RCC 7860 (cell line): Measurements from ENCODE around the gene SLITRK2.
A peak's percentile ranks its signal among the peaks of the same experiment; 100 is the strongest.

ENCODE experiments used
- DNase-seq: peaks from one replicate; pipeline ENCODE4 v3.0.0-alpha.2; 2015; ENCODE audit warnings: low spot score
- FAIRE-seq: peaks from 2 replicates; lab custom pipeline; 2012; peaks lifted over from hg19 to GRCh38; lab: Jason Lieb, UNC

The SLITRK2 gene, protein sequence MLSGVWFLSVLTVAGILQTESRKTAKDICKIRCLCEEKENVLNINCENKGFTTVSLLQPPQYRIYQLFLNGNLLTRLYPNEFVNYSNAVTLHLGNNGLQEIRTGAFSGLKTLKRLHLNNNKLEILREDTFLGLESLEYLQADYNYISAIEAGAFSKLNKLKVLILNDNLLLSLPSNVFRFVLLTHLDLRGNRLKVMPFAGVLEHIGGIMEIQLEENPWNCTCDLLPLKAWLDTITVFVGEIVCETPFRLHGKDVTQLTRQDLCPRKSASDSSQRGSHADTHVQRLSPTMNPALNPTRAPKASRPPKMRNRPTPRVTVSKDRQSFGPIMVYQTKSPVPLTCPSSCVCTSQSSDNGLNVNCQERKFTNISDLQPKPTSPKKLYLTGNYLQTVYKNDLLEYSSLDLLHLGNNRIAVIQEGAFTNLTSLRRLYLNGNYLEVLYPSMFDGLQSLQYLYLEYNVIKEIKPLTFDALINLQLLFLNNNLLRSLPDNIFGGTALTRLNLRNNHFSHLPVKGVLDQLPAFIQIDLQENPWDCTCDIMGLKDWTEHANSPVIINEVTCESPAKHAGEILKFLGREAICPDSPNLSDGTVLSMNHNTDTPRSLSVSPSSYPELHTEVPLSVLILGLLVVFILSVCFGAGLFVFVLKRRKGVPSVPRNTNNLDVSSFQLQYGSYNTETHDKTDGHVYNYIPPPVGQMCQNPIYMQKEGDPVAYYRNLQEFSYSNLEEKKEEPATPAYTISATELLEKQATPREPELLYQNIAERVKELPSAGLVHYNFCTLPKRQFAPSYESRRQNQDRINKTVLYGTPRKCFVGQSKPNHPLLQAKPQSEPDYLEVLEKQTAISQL

GRCh38 chrX:145817331-145818185, at the start of gene SLITRK2:
Gene SLITRK2 (plus strand): TSS chrX:145817829. CDS start chrX:145822426, 4,597 bp downstream.
- peak; percentile 58 for FAIRE-seq
- peak; percentile 11 for DNase-seq

DNA sequence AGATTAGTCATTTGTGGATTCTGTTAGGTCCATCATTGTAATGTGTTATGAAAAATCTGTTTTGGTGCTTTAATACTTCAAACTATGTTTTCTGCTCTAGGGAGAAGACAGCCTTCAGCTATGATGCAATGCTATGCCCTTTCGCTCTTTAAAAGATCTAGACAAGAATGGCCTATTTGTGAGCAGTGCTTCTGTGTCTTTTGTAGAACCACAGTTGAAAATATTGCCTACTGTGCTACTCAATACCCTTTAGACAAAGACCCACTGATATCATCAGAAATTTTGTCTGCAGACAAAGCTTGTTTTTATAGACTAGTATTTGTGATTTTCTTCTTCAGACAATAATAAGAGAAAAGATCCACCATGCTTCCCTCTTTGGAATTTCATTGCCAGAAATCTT, 44.6 kb upstream of the SLITRK2 start:
- FAIRE-seq, result no peak
- no peak for DNase-seq

- FAIRE-seq, result no peak
- no peak for DNase-seq
Observed at GRCh38 chrX:145792281-145792680, 25.3 kb upstream of the SLITRK2 start.

GRCh38 chrX:145803508-145803907, 14.1 kb upstream of the SLITRK2 start:
- DNase-seq (no peak), FAIRE-seq (no peak)

DNA sequence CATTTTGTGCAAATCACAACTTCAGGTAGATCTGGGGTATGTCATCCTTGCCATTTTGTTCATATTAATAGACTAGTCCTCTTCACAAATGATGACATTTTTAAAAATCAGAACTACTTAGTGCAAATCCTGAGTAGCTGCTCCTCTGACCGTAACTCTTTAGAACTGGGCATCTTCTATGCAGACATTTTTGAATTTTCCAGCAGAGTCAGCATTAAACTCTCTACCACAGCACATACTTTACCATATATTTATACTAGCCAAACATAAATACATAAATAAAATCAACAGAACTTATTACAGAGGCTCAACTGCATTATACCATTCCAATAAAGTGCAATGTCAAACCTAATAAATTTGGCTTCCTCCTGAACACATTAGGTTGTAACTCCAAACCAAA, 4.5 kb upstream of the SLITRK2 start:
- no peak for DNase-seq
- FAIRE-seq, result no peak

GRCh38 chrX:145816601-145817315, 871 bp upstream of the SLITRK2 start:
- no peak for FAIRE-seq

GRCh38 chrX:145818186-145819113, 821 bp downstream of the SLITRK2 start:
- DNase-seq (no peak), FAIRE-seq (no peak)

More at GRCh38 chrX:145816601-145817315, 871 bp upstream of the SLITRK2 start:
- DNase-seq, result no peak

GRCh38 chrX:145820825-145821224, 3.2 kb downstream of the SLITRK2 start:
- DNase-seq (no peak), FAIRE-seq (no peak)

DNA sequence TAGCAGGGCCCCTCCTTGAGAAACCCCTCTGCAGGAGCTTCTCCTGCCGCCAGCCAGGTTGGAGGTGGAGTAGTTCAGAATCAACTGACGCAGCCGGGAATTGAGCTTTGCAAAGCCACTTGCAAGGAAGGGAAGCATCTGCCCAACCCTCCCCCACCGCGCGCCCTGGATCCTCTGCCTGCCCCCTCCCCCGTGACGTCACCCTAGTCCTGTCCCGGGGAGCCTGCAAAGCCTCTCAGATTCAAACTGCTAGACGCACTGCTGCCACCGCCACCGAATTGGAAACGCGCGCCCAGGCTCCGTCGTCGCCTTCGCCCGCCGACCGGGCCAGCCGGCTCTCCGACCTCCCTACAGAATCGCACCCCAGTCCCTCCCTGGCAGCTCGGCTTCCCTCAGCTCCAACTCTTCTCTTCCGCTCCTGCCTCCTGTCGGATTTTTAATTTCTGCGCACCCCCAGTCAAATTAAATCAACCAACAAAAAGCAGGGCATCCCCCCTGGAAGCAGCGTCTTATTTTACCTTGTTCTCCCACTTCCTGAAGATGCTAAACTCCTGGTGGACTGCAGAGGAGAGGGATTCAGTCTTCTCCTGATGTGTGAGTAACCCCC, 3.8 kb downstream of the SLITRK2 start:
- DNase-seq, result no peak
- no peak for FAIRE-seq

DNA sequence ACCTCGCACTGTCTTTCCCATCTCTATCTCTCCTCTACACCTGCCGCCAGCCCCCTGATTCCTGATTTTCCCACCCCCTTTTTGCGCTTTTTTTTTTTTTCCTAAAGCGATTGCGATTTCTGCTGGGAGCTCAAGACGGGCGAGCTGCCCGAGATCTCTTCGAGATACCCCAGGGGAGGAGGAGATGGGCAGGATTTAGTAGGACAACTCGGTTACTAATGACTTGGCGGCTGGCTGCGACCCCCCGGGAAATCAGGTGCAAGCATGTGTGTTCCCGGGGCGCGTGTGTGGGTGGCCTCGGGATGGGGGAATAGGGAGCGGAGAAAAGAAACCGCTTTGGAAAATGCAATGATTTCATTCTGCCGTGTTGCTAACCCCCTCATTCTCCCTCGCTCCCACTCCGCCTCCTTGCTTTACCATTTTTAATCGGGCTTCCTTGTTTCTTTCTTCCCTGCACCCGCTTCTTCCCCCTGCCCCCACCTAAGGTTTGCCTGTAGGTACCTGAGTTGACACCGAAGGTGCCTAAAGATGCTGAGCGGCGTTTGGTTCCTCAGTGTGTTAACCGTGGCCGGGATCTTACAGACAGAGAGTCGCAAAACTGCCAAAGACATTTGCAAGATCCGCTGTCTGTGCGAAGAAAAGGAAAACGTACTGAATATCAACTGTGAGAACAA, 4.4 kb downstream of the SLITRK2 start:
- no peak for DNase-seq
- FAIRE-seq, result no peak

- FAIRE-seq, result no peak
Observed at GRCh38 chrX:145823132-145823531, 5.5 kb downstream of the SLITRK2 start.

GRCh38 chrX:145825896-145826295, 8.3 kb downstream of the SLITRK2 start:
- DNase-seq (peak; percentile 8), FAIRE-seq (peak; percentile 51)

More at GRCh38 chrX:145823132-145823531, 5.5 kb downstream of the SLITRK2 start:
- no peak for DNase-seq

DNA sequence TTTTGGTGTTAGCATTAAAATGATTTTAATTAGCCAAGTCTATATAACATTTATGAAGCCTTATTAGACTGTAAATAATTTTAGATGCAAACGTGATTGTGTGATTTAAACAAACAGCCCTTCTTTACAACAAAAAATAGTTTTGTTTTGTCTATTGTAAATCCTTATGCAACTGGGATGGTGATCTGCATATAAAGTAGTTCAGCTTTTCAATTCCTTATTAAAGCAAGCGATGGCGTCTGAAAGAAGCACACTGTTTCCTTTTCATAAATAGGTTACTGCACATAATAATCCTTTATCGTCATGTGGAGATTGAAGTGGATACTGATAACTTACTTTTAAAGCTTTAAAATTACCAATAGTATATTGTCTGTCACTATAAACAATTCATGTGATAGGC, 8.8 kb downstream of the SLITRK2 start:
- FAIRE-seq (no peak), DNase-seq (no peak)

GRCh38 chrX:145832796-145833195, 15.2 kb downstream of the SLITRK2 start:
- FAIRE-seq (no peak), DNase-seq (no peak)

- FAIRE-seq, result no peak
Observed at GRCh38 chrX:145840531-145840930, 22.9 kb downstream of the SLITRK2 start.

DNA sequence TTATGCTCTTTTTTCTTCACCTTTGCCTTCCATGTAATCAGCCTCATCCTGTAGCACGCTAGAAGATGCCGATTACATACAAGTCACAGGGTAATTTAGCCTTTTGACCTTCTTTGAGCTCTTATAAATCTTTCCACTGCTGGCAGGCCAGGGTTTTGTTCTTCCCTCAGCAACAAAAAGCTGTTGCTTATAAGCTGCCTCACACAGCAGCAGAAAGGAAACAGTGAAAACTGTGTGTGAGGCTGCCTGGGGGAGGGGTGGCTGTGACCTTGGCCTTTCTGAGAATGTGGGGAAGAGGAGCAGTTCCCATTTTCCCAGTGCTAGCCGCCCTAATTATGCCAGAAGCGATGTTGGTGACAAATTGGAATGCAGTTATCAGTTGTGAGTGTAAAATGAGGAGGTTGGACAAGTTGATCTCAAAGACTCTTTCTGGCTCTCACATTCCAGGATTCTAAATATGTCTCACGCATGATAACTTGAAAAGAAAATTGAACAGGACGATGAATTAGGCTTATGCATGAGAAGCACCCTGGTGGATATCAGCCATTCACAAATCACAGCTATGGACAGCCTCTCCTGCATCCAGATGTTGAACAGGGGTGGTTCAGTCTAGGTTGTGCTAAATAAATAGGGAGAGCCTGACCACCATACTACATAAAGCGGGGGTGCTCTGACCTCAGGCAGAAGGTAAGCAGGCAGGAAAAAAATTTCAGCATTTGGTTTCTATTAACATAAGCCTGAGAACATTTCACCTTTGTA, 25.7 kb downstream of the SLITRK2 start:
- DNase-seq, result no peak
- FAIRE-seq, result no peak

More at GRCh38 chrX:145840531-145840930, 22.9 kb downstream of the SLITRK2 start:
- no peak for DNase-seq

DNA sequence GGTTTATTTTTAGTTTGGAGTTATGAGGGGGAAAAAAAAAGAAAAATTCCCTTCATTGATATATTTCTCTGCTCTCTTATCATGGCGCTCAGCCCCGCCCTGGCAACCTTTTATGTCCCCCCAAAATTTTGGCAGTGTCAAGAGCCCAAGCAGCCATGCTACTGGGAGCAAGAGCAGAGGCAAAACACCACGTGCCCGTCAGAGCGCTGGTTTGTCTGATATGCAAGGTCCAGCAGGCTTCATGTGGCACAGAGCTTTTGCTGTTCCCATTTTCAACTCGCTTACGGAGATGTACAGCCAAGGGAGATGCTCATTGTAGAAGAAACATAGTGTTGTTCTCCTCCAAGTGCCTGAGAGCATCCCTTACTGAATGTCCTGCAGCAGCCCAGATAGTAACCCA, 27.3 kb downstream of the SLITRK2 start:
- DNase-seq (no peak), FAIRE-seq (no peak)
